CD4-positive, CD25-positive, alpha-beta regulatory T cell (primary cell): ENCODE results near the gene UBLCP1. TPM values are rescaled to one million over a fixed set of nuclear protein-coding genes. Genes with fewer than 3 reads are reported as not detected.
"Not testable (repeated sequence)": the region's sequence is repeated elsewhere in the genome, so short reads cannot be mapped to it uniquely, and the experiment has no call there.

ENCODE experiments used
- ATAC-seq, 2 donors: fragments of 150-1000 bp; cut with Tn5 transposase; one replicate each; pipeline ENCODE4 v1.10.0; 2021; ENCODE audit warnings: low read depth in 2 of 2, moderate number of reproducible peaks in 2 of 2, moderate library complexity in 1 of 2
- DNase-seq, 3 donors: peaks; one replicate each; pipeline versions ENCODE4 v3.0.0 to v3.0.0-alpha.2; 2012 to 2022; ENCODE audit warnings: mixed read lengths in 1 of 3
- H3K27ac ChIP-seq: one replicate; pipeline ENCODE4 v1.7.0; 2013; ENCODE audit warnings: mild to moderate bottlenecking, low read length; ENCODE audit not compliant: insufficient read depth, poor library complexity, severe bottlenecking
- H3K27me3 ChIP-seq: one replicate; pipeline ENCODE4 v1.7.0; 2013; ENCODE audit warnings: low read length; ENCODE audit not compliant: control insufficient read depth, insufficient read depth
- H3K36me3 ChIP-seq: one replicate; pipeline ENCODE4 v1.7.0; 2013; ENCODE audit warnings: mild to moderate bottlenecking, low read length, moderate library complexity; ENCODE audit not compliant: control insufficient read depth, insufficient read depth
- H3K4me1 ChIP-seq: 2 replicates; pipeline ENCODE4 v1.7.0; 2013; ENCODE audit warnings: mild to moderate bottlenecking, low read length; ENCODE audit not compliant: insufficient read depth, control insufficient read depth, poor library complexity, severe bottlenecking
- H3K4me3 ChIP-seq: one replicate; pipeline ENCODE4 v1.7.0; 2013; ENCODE audit warnings: low read depth, mild to moderate bottlenecking, low read length, moderate library complexity
- H3K9me3 ChIP-seq, 2 experiments: 1 replicate in 1 of 2; 2 replicates in 1 of 2; pipeline ENCODE4 v1.7.0; 2013; ENCODE audit warnings: low read length in 2 of 2, mild to moderate bottlenecking in 1 of 2, moderate library complexity in 1 of 2; ENCODE audit not compliant: control insufficient read depth in 2 of 2
- H3K27ac Mint-ChIP-seq, 3 donors: one replicate each; pipeline ENCODE4 v1.8.0; 2020 to 2022; ENCODE audit warnings: mild to moderate bottlenecking in 3 of 3, mixed read lengths in 3 of 3, moderate library complexity in 2 of 3
- H3K27me3 Mint-ChIP-seq: one replicate; pipeline ENCODE4 v1.8.0; 2022; ENCODE audit warnings: mild to moderate bottlenecking, mixed read lengths
- H3K36me3 Mint-ChIP-seq: one replicate; pipeline ENCODE4 v1.8.0; 2020; ENCODE audit warnings: mixed read lengths
- H3K4me1 Mint-ChIP-seq, 4 donors: one replicate each; pipeline ENCODE4 v1.8.0; 2020 to 2022; ENCODE audit warnings: mixed read lengths in 4 of 4, mild to moderate bottlenecking in 1 of 4
- H3K4me3 Mint-ChIP-seq, 4 donors: one replicate each; pipeline ENCODE4 v1.8.0; 2020 to 2022; ENCODE audit warnings: mild to moderate bottlenecking in 4 of 4, mixed read lengths in 4 of 4, moderate library complexity in 3 of 4
- H3K9me3 Mint-ChIP-seq, 7 donors: one replicate each; pipeline ENCODE4 v1.8.0; 2020 to 2022; ENCODE audit warnings: mixed read lengths in 7 of 7, mild to moderate bottlenecking in 3 of 7, moderate library complexity in 2 of 7
- polyA plus RNA-seq, 4 donors: library from polyadenylated mRNA; unstranded; fragments of 300-500 nt; fragmentation: Illumina TruSeq; gene quantifications; one replicate each; pipeline ENCODE4 v1.2.3, GENCODE V29; 2021
- total RNA-seq: library from RNA; stranded (reverse); gene quantifications from one replicate; pipeline ENCODE4 v1.2.3, GENCODE V29; 2022

Gene UBLCP1
- total and polyA plus RNA-seq, 5 donors from 2014 or later, result 20.5 to 66.1 (median 56.5) TPM

DNA sequence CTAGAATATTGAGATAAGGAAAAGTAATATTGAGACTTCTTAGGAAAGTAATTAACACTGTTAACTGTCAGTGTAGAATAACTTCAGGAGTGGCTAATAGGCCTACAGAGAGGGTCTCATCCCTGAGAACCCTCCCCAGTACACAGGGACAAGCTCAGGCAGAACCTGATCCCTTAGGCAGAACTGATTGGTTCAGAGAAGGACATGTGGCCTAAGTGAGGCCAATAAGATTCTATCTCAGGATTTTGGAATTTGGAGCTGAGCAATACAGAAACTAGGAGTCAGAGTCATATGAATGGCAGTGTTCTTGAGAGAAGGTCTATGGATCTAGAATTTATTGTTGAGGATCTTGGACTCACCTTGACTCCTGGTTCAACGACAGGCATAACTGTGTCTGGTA, 10.9 kb upstream of the UBLCP1 start:
- ATAC-seq, result no peak
- no peaks in the 10 kb centered on the region for H3K36me3 ChIP-seq
- DNase-seq, result no peak
- Mint-ChIP-seq H3K4me3 (no peak overlapping the region), H3K36me3 (no peaks in the 10 kb centered on the region), H3K9me3 (peaks cover 0 to 3% (median 0%) of the 10 kb centered on the region in 7 donors), H3K27me3 (peaks cover 34% of the 10 kb centered on the region), H3K27ac (no peak overlapping the region), H3K4me1 (peaks cover 0 to 2% (median 0%) of the 10 kb centered on the region in 4 donors)
- H3K27me3 ChIP-seq, result peaks cover 5% of the 10 kb centered on the region
- H3K4me1 ChIP-seq, result no peaks in the 10 kb centered on the region
- no peak overlapping the region for H3K4me3 ChIP-seq
- no peaks in the 10 kb centered on the region for H3K9me3 ChIP-seq
- no peak overlapping the region for H3K27ac ChIP-seq

DNA sequence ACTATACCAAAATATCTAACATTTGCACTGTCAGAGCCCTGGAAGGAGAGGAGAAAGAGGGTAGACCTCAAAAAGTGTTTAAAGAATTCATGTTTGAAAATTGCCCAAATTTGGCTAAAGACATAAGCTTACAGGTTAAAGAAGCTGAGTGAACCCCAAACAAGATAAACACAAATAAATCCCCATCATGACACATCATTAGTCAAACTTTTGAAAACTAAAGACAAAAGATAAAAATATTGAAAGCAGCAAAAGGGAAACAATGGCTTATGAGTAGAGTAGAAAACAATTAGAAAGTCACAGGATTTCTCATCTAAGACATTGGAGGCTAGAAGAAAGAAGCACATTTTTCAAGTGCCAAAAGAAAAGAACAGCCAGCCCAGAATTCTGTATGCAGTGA, 6.1 kb upstream of the UBLCP1 start:
- no peak overlapping the region for H3K27ac ChIP-seq
- DNase-seq (no peak), ATAC-seq (no peak)
- Mint-ChIP-seq H3K9me3 (peaks cover 0 to 2% (median 0%) of the 10 kb centered on the region in 7 donors), H3K27me3 (peaks cover 31% of the 10 kb centered on the region), H3K36me3 (no peaks in the 10 kb centered on the region), H3K4me1 (peaks cover 8 to 12% (median 9%) of the 10 kb centered on the region in 4 donors), H3K4me3 (peak overlapping the region in 1 of 4 donors; percentile 39), H3K27ac (peak overlapping the region in 1 of 3 donors; percentile 3)
- H3K9me3 ChIP-seq, result no peaks in the 10 kb centered on the region
- H3K4me3 ChIP-seq, result no peak overlapping the region
- H3K27me3 ChIP-seq, result peaks cover 5% of the 10 kb centered on the region
- H3K36me3 ChIP-seq, result no peaks in the 10 kb centered on the region
- H3K4me1 ChIP-seq, result peaks cover 2% of the 10 kb centered on the region

DNA sequence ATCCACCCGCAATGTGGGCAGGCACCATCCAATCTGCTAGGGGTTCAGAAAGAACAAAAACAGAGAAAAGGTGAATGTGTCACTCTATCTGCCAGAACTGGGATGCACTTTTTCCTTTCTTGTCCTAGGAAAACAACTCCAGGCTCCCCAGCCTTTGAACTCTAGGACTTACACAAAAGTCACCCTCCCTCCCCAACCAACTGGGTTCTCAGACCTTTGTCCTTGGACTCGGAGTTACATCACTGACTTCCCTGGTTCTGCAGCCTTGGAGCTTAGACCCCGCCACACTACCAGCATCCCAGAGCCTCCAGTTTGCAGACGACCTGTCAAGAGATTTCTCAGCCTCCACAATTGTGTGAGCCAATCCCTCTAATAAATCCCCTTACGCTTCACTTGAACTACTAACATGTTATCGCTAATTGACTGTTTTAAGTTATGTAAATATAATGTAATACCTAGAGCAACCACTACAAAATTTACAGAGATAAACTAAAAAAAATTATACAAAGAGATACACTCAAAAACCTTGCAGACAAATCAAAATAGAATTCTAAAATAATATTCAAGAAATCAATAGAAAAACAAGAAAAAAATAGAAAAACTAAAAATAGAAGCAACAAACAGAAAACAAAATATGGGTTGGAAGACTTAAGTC, 5.3 kb upstream of the UBLCP1 start:
- H3K27me3 Mint-ChIP-seq, result peaks cover 28% of the 10 kb centered on the region
- H3K9me3 ChIP-seq, result no peaks in the 10 kb centered on the region
- no peaks in the 10 kb centered on the region for H3K36me3 ChIP-seq
- H3K9me3 Mint-ChIP-seq, result peaks cover 0 to 3% (median 0%) of the 10 kb centered on the region in 7 donors
- no peak overlapping the region for H3K4me3 Mint-ChIP-seq
- ATAC-seq, result no peak
- peaks cover 2% of the 10 kb centered on the region for H3K36me3 Mint-ChIP-seq
- DNase-seq, result no peak
- no peak overlapping the region for H3K4me3 ChIP-seq
- peaks cover 8% of the 10 kb centered on the region for H3K4me1 ChIP-seq
- H3K27ac ChIP-seq, result no peak overlapping the region
- H3K27ac Mint-ChIP-seq, result no peak overlapping the region
- H3K4me1 Mint-ChIP-seq, result peaks cover 11 to 18% (median 15%) of the 10 kb centered on the region in 4 donors
- peaks cover 5% of the 10 kb centered on the region for H3K27me3 ChIP-seq

DNA sequence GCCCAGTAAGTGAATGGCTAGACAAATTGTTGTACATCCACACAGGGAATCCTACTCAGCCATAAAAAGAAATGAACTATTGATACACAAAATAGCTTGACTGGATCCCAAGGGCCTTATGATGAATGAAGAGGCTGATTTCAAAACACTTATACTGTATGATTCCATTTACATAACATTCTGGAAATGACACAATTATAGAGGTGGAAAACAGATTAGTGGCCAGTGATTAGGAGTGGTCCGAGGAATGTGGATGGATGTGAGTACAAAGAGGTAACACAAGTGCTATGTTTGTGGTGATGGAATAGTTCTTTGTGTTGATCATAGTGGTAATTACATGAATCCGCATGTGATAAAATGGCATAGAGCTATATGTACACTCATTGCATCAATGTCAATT, 4.7 kb upstream of the UBLCP1 start:
- Histone ChIP-seq H3K36me3 (no peaks in the 10 kb centered on the region), H3K9me3 (no peaks in the 10 kb centered on the region), H3K27ac (no peak overlapping the region), H3K27me3 (peaks cover 5% of the 10 kb centered on the region), H3K4me1 (peaks cover 12% of the 10 kb centered on the region), H3K4me3 (no peak overlapping the region)
- Mint-ChIP-seq H3K27ac (no peak overlapping the region), H3K36me3 (peaks cover 4% of the 10 kb centered on the region), H3K9me3 (peaks cover 0 to 3% (median 0%) of the 10 kb centered on the region in 7 donors), H3K27me3 (peaks cover 32% of the 10 kb centered on the region), H3K4me1 (peaks cover 14 to 21% (median 19%) of the 10 kb centered on the region in 4 donors), H3K4me3 (no peak overlapping the region)
- ATAC-seq, result no peak
- DNase-seq, result no peak

DNA sequence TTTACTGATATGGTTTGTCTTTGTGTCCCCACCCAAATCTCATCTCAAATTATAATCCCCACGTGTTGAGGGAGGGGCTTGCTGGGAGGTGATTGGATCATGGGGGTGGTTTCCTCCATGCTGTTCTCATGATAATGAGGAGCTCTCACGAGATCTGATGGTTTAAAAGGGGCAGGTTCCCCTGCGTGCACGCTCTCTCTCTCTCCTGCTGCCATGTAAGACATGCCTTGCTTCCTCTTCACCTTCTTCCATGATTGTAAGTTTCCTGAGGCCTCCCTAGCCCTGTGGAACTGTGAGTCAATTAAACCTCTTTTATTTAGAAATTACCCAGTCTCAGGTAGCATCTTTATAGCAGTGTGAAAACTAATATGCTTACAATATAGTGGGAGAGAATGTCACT, 2.9 kb upstream of the UBLCP1 start:
- DNase-seq, H3K27me3 ChIP-seq, ATAC-seq, H3K4me3 ChIP-seq, H3K27ac ChIP-seq, H3K36me3 Mint-ChIP-seq, H3K36me3 ChIP-seq, H3K9me3 ChIP-seq, H3K9me3 Mint-ChIP-seq: not testable (repeated sequence)
- peaks cover 32% of the 10 kb centered on the region for H3K27me3 Mint-ChIP-seq
- peaks cover 24 to 36% (median 29%) of the 10 kb centered on the region in 4 donors for H3K4me1 Mint-ChIP-seq
- H3K27ac Mint-ChIP-seq, result peak overlapping the region in 1 of 3 donors; percentile 93
- peak overlapping the region in 1 of 4 donors; percentile 74 for H3K4me3 Mint-ChIP-seq
- H3K4me1 ChIP-seq, result peaks cover 24% of the 10 kb centered on the region

DNA sequence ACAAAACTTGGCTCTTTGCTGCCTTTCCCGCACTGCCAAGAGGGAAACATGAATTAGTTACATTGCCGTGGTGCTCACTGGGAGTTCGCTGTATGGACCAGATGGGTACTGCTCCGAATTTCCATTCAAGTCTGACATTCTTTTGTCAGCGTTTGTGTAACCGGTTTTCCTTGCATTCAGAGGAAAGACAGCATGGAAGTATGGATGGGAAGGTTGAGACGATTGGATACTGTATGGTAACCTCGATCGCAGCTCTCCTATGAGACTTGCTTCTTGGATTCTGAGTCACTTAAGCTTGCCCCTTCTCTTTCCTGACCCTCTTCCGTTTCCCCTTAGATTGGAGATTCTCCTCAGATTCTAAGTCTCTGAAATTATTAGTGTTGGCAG, 625 bp upstream of the UBLCP1 start:
- Histone ChIP-seq H3K9me3 (peaks cover 0 to 8% of the 10 kb centered on the region in 2 experiments), H3K36me3 (peaks cover 12% of the 10 kb centered on the region), H3K4me3 (peak overlapping the region; percentile 93), H3K4me1 (peaks cover 24% of the 10 kb centered on the region), H3K27me3 (no peaks in the 10 kb centered on the region), H3K27ac (peak overlapping the region; percentile 92)
- DNase-seq (no peak), ATAC-seq (peak; percentile 4 to 5)
- Mint-ChIP-seq H3K4me1 (peaks cover 24 to 50% (median 35%) of the 10 kb centered on the region in 4 donors), H3K36me3 (peaks cover 22% of the 10 kb centered on the region), H3K27me3 (peaks cover 19% of the 10 kb centered on the region), H3K9me3 (peaks cover 0 to 6% (median 2%) of the 10 kb centered on the region in 7 donors), H3K27ac (peak overlapping the region; percentile 99 to 100 (median 100)), H3K4me3 (peak overlapping the region; percentile 88 to 99 (median 97))

DNA sequence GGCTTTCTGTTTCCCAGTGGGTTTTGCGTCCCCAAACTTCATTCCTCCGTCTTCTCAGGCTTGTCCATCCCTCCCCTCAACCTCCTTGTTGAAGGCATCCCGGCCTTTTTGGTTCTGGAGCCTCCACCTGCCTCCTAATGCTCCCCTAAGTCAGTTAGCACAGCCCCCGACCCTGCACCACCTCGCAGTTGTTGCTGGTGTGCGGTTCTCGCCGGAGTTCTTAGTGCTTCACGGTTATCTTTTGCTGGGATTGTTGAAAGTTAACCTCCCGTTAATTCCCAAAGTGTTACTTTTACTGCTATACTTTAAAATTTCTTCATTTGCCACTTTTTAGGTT, 447 bp downstream of the UBLCP1 start:
- peaks cover 24 to 61% (median 44%) of the 10 kb centered on the region in 4 donors for H3K4me1 Mint-ChIP-seq

DNA sequence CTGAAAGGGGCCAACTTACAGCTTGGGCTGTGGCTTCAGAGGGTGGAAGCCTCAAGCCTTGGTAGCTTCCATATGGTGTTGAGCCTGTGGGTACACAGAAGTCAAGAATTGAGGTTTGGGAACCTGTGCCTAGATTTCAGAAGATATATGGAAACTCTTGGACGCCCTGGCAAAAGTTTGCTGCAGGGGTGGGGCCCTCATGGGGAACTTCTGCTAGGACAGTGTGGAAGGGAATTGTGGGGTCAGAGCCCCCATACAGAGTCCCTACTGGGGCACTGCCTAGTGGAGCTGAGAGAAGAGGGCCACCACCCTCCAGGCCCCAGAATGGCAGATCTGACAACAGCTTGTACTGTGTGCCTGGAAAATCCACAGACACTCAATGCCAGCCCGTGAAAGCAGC, 3.7 kb downstream of the UBLCP1 start:
- not testable (repeated sequence) for DNase-seq, H3K27ac ChIP-seq, H3K9me3 ChIP-seq, H3K27me3 ChIP-seq, ATAC-seq, H3K9me3 Mint-ChIP-seq, H3K27me3 Mint-ChIP-seq, H3K4me3 ChIP-seq, H3K27ac Mint-ChIP-seq
- H3K4me1 ChIP-seq, result peaks cover 28% of the 10 kb centered on the region
- H3K4me3 Mint-ChIP-seq, result peak overlapping the region in 1 of 4 donors; percentile 64
- H3K36me3 Mint-ChIP-seq, result peaks cover 39% of the 10 kb centered on the region
- peaks cover 27 to 69% (median 54%) of the 10 kb centered on the region in 4 donors for H3K4me1 Mint-ChIP-seq
- H3K36me3 ChIP-seq, result peaks cover 46% of the 10 kb centered on the region

More for the DNA sequence above, 447 bp downstream of the UBLCP1 start:
- DNase-seq (no peak), ATAC-seq (peak in 1 of 2 donors; percentile 9)
- Histone ChIP-seq H3K36me3 (peaks cover 16% of the 10 kb centered on the region), H3K9me3 (peaks cover 0 to 8% of the 10 kb centered on the region in 2 experiments), H3K27ac (peak overlapping the region; percentile 92), H3K27me3 (no peaks in the 10 kb centered on the region), H3K4me3 (peak overlapping the region; percentile 93), H3K4me1 (peaks cover 28% of the 10 kb centered on the region)
- H3K36me3 Mint-ChIP-seq, result peaks cover 27% of the 10 kb centered on the region
- peak overlapping the region; percentile 88 to 99 (median 97) for H3K4me3 Mint-ChIP-seq
- H3K27ac Mint-ChIP-seq, result peak overlapping the region; percentile 99 to 100 (median 100)
- H3K9me3 Mint-ChIP-seq, result peaks cover 0 to 6% (median 4%) of the 10 kb centered on the region in 7 donors
- H3K27me3 Mint-ChIP-seq, result peaks cover 11% of the 10 kb centered on the region
